ENCODE data around the gene CCDC88B.

The CCDC88B gene

DNA sequence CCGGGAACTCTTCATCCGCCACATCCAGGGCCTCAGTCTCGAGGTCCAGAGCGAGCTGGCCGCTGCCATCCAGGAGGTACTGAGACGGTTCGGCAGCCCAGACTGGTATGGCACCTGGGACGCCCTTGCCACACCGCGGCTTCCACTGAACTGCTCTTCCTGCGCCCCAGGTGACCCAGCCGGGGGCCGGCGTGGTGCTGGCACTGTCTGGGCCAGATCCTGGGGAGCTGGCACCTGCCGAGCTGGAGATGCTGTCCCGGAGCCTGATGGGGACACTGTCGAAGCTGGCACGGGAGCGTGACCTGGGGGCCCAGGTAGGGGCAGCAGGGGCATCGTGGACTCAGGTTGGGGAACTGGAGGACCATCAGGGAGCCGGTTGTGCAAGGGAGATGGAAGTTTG lies 1.4 kb downstream of the CCDC88B start:
- Histone ChIP-seq H3K27me3 (replicated peaks; ENCODE audit: control insufficient read depth, insufficient read depth, low read length) (no peaks in the 10 kb centered on the region), H3K36me3 (ENCODE audit: control insufficient read depth, insufficient read depth, low read length) (peaks cover 23% of the 10 kb centered on the region), H3K4me3 (replicated peaks; ENCODE audit: low read depth, low read length) (peak overlapping the region; percentile 90; the same call in 1 of the 2 replicates)
- no peak for DNase-seq (ENCODE audit: extremely low read depth, insufficient read length)
- TF ChIP-seq, protein P1, sequence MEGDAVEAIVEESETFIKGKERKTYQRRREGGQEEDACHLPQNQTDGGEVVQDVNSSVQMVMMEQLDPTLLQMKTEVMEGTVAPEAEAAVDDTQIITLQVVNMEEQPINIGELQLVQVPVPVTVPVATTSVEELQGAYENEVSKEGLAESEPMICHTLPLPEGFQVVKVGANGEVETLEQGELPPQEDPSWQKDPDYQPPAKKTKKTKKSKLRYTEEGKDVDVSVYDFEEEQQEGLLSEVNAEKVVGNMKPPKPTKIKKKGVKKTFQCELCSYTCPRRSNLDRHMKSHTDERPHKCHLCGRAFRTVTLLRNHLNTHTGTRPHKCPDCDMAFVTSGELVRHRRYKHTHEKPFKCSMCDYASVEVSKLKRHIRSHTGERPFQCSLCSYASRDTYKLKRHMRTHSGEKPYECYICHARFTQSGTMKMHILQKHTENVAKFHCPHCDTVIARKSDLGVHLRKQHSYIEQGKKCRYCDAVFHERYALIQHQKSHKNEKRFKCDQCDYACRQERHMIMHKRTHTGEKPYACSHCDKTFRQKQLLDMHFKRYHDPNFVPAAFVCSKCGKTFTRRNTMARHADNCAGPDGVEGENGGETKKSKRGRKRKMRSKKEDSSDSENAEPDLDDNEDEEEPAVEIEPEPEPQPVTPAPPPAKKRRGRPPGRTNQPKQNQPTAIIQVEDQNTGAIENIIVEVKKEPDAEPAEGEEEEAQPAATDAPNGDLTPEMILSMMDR (IDR thresholded peaks at IDR 0.05; ENCODE audit: insufficient read depth, low read length, poor library complexity, severe bottlenecking): no peak

DNA sequence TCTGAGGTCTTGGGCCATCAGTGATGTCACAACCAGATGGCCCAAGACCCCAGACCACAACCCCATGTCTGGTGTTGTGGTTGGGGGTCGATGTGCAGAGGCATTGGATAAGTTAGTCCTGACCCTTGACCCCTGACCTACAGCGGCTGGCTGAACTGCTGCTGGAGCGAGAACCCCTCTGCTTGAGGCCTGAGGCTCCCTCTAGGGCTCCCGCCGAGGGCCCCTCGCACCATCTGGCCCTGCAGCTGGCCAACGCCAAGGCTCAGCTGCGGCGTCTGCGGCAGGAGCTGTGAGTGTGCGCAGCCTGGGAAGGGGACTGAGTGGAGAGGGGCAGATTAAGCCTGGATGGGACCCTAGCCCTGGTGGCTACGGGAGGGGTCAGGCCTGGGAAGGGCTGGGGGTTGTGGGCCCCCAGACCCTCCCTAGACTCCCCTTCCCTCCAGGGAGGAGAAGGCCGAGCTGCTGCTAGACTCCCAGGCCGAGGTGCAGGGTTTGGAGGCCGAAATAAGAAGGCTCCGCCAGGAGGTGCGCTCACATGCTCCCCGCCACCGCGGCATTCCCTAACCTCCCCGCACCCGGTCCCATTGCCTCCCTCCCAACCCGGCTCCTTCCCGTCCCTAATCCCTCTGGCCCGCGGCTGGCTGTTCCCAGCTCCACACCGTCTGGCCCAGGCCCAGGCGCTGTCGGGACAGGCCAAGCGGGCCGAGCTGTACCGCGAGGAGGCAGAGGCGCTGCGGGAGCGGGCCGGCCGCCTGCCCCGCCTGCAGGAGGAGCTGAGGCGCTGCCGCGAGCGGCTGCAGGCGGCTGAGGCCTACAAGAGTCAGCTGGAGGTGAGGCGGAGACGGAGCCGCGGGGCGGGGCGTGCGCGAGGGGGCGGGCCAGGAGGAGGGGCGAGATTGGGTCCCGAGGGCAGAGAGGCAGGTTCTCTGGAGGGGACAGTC lies 2.1 kb downstream of the CCDC88B start:
- no peaks in the 10 kb centered on the region for H3K27me3 ChIP-seq (replicated peaks; ENCODE audit: control insufficient read depth, insufficient read depth, low read length)
- DNase-seq (ENCODE audit: extremely low read depth, insufficient read length): peak; percentile 91
- TF ChIP-seq, protein P1 (IDR thresholded peaks at IDR 0.05; ENCODE audit: insufficient read depth, low read length, poor library complexity, severe bottlenecking): peak; percentile 22
- H3K36me3 ChIP-seq (ENCODE audit: control insufficient read depth, insufficient read depth, low read length): peaks cover 25% of the 10 kb centered on the region
- peak overlapping the region; percentile 8 for H3K4me3 ChIP-seq (replicated peaks; ENCODE audit: low read depth, low read length)

DNA sequence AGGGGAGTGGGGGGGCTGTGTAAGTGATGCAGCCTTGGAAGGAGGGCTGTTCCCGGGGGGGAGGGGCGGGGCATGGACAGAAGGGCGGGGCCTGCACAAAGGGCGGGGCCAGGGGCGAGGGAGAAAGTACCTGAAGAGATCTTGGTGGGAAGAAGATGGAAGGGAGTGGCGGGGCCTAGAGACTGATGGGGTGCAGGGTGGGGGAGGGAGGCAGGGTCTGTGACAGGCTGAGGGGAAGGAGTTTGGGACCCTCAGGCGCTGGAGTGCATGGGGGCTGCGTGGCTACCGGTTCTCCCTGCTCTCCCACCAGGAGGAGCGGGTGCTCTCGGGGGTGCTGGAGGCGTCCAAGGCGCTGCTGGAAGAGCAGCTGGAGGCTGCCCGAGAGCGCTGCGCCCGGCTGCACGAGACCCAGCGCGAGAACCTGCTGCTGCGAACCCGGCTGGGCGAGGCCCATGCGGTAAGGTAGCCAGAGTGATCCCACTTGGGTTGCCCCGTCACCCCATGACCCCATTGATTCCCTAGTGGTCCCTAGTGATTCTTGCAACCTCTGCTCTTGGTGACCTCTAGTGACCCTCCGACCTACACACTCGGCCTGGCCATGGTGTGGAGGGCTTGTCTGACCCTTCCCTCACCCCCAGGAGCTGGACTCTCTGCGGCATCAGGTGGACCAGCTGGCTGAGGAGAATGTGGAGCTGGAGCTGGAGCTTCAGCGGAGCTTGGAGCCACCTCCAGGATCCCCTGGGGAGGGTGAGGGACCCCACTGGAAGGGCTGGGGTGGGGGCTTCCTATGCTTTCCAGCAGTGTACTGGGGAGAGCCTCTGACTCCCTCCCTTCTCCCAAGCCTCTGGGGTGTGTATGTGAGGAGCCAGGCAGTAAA lies 3.1 kb downstream of the CCDC88B start:
- DNase-seq (ENCODE audit: extremely low read depth, insufficient read length): no peak
- Histone ChIP-seq H3K4me3 (replicated peaks; ENCODE audit: low read depth, low read length) (no peak overlapping the region), H3K27me3 (replicated peaks; ENCODE audit: control insufficient read depth, insufficient read depth, low read length) (no peaks in the 10 kb centered on the region), H3K36me3 (ENCODE audit: control insufficient read depth, insufficient read depth, low read length) (peaks cover 24% of the 10 kb centered on the region)
- TF ChIP-seq, protein P1 (IDR thresholded peaks at IDR 0.05; ENCODE audit: insufficient read depth, low read length, poor library complexity, severe bottlenecking): no peak

DNA sequence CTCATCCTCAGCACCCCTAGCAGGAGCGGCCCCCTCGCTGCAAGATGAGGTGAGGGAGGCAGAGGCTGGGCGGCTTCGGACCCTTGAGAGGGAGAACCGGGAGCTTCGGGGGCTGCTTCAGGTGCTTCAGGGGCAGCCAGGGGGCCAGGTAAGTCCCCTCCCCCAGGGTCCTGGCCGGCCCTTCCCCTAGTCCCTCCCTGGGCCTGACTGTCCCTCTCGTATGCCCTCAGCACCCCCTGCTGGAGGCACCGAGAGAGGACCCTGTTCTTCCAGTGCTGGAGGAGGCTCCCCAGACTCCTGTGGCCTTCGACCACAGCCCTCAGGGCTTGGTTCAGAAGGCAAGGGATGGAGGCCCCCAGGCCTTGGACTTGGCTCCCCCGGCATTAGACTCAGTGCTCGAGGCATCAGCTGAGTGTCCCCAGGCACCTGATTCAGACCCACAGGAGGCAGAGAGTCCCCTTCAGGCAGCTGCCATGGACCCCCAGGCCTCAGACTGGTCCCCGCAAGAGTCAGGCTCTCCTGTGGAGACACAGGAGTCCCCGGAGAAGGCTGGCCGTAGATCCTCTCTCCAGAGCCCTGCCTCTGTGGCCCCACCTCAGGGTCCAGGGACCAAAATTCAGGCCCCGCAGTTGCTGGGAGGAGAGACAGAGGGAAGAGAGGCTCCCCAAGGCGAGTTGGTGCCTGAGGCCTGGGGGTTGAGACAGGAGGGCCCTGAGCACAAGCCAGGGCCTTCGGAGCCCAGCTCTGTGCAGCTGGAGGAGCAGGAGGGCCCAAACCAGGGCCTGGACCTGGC lies 4.0 kb downstream of the CCDC88B start:
- H3K27me3 ChIP-seq (replicated peaks; ENCODE audit: control insufficient read depth, insufficient read depth, low read length): no peaks in the 10 kb centered on the region
- no peak for DNase-seq (ENCODE audit: extremely low read depth, insufficient read length)
- TF ChIP-seq, protein P1 (IDR thresholded peaks at IDR 0.05; ENCODE audit: insufficient read depth, low read length, poor library complexity, severe bottlenecking): peak; percentile 21
- H3K36me3 ChIP-seq (ENCODE audit: control insufficient read depth, insufficient read depth, low read length): peaks cover 26% of the 10 kb centered on the region
- H3K4me3 ChIP-seq (replicated peaks; ENCODE audit: low read depth, low read length): no peak overlapping the region

DNA sequence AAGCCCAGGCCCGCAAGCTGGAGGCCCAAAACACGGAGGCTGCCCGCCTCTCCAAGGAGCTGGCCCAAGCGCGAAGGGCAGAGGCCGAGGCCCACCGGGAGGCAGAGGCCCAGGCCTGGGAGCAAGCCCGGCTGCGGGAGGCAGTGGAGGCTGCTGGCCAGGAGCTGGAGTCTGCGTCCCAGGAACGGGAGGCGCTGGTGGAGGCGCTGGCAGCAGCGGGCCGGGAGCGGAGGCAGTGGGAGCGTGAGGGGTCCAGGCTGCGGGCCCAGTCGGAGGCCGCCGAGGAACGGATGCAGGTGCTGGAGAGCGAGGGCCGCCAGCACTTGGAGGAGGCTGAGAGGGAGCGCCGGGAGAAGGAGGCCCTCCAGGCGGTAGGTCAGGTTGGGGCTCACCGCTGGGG lies 4.8 kb downstream of the CCDC88B start:
- Histone ChIP-seq H3K4me3 (replicated peaks; ENCODE audit: low read depth, low read length) (no peak overlapping the region), H3K36me3 (ENCODE audit: control insufficient read depth, insufficient read depth, low read length) (peaks cover 30% of the 10 kb centered on the region), H3K27me3 (replicated peaks; ENCODE audit: control insufficient read depth, insufficient read depth, low read length) (no peaks in the 10 kb centered on the region)
- no peak for DNase-seq (ENCODE audit: extremely low read depth, insufficient read length)
- TF ChIP-seq, protein P1 (IDR thresholded peaks at IDR 0.05; ENCODE audit: insufficient read depth, low read length, poor library complexity, severe bottlenecking): no peak

All from GM06990 (cell line).